ENCODE results near the gene TNFRSF25.
"Not testable (repeated sequence)": the region's sequence is repeated elsewhere in the genome, so short reads cannot be mapped to it uniquely, and the experiment has no call there.

TNFRSF25 gene

DNA sequence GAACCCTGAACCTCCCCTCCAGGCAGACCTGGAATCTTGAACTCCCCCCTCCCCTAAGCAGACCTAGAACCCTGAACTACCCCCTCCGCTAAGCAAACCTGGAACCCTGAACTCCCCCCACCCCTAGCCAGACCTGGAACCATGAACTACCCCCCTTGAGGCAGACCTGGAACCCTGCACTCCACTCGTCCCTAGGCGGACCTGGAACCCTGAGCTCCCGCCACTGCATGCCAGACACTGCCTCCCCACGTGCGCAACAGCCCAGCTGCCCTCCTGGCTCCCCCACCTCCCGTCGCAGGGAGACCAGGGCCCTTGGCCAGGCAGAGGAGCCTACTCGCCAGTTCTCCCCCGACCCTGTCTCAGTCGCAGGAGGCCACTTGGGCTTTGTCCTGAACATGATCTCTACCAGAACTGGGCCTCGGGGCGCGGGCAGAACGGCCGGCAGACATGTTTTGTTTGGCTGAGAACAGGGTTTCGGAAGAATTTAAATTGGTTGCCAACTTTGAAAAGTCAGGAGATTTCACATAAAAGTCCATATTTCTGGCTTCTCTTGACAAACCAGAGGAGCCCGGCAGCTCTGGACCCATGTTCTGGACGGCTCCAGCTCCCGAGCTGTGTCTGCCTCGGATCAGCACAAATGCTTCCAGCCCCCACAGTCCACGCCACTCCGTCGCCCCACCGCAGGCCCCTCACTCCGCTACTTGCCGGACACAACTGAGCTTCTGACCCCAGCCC is 34.7 kb upstream of the TNFRSF25 start:
- no peak for DNase-seq

DNA sequence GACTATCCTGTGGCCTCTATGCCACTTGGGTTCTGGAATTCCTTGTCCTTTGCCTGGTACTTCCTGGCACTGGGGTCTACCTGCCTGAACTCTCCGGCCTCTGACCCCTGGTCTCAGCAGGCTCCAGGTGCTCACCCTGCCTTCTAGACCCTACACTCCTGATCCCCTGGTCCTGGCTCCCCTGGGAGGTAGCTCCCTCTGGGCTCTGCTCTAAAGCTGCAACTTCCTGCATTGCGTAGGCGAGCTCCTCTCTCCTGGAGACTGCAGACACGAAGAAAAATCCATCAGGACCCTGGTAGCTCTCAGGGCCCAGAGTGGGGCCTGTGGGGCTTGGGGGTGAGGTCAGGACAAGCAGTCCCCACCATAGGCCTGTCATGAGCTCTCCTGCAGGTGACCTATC is 33.3 kb upstream of the TNFRSF25 start:
- no peak for DNase-seq

DNA sequence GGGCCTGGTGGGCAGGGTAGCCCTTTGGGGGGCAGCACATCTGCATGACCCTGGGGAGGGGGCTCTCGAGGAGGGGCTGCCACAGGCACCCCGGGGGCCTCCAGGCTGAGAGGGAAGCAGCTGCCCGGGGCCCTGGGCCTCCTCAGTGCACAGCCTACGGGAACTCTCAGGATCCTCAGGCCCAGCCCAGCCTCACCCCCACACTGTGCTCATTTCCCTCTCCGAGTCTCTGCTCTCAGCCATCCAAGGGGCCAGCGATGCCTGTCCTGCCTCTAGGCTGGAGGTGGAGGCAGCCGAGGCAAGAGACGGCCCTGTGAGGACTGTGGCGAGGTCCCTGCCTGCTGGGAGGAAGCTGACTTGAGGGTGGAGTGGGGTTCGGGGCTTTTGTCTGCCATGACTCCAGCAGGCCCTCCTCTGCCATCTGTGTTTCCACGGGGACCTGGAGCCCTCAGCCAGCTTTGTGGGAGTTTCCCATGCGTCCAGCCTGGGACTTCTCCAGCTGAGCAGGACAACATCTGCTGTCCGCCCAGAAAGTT is 32.7 kb upstream of the TNFRSF25 start:
- DNase-seq, result no peak

DNA sequence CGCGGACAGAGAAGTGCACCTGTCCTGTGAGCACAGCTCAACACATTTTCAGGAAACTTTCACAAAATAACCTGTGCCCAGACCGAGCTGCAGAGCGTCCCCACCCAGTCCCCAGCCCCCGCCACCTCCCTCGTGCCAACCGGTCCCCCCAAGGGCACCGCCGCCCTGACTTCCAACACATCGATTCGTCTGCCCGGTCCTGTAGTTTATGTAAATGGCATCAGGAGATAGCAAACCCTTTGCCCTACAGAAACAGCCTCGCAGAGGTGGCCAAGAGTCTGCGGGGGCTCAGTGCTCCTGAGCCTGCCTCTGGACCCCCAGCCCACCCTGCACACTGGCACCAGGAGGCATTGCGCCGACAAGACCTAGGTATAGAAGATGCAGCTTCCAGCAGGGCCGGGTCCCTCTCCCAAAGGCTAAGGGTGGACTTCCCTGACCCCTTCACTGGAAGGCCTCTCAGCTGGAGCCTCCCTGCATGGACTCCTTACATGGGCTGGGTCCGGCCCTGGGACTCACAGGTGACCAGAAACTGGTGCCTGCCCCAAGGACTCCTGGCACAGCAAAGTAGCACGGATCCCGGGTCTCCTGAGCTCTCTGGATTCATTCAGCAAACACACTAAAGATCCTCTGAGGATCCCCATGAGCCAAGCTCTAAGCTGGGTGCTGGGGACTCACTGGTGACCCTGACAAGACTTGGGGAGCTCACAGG is 32.0 kb upstream of the TNFRSF25 start:
- no peak for DNase-seq

DNA sequence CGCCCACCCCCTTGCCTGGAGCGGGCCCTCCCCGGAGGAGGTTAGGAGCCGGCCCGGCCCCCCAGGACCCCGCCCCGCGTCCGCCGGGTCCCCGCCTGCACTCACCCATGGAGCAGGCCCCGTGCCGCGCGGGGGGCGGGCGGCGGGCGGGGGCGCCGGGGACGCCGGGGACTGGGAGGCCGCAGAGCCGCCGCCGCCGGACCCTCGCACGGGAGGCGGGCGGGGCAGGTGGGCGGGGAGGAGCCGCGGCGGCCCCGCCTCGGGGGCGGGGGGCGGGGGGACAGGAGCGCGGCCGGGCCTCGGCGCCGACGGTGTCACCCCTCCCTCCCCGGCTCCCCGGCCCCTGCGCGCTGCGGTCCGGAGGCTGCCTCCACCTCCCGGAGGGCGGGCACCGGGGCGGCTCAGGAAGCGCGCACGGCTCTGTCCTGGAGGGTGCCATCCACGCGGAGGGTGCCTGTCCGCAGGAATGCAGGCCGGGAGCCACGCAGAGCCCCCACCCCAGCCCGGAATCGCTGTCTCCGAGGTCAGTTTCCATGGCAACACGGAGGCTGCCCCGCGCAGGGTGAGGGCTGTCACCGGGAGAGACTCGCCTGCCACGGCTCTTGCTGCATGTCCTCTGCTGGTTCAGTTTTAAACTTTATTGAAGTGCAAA is 31.4 kb upstream of the TNFRSF25 start:
- peak; percentile 48 for DNase-seq

DNA sequence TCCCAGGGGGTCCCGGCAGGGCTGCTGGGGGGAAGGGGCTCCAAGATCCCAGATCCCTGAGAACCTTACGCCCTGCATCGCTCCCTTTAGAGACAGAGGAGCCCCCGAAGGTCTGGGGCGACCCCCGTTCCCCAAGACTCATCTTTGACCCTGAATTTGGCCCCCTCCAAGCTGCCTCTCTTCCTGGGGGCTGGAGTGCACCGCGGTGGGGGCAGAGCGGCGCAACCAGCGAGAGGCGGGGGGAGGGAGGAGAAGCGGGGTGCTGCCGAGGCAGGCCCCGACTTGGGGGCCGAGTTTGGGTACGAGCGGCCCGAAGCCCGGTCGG is 30.9 kb upstream of the TNFRSF25 start:
- no peak for DNase-seq

DNA sequence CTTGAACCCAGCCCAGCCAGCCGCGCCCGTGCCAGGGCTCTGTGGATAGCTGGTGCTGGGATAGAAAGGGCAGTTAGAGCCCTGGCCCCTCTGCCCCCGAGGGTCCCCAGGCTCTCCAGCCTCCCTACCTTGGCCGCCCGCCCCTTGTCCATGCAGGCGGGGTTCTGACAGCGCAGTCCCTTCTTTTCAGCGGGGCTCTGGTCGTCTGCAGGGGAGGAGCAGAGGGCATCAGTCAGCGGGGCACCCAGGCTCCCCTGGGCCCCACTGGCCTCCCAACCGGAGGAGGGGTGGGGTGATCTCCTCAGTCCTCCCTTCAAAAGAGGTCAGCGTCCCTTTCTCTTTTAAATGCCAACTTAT is 30.4 kb upstream of the TNFRSF25 start:
- no peak for DNase-seq

DNA sequence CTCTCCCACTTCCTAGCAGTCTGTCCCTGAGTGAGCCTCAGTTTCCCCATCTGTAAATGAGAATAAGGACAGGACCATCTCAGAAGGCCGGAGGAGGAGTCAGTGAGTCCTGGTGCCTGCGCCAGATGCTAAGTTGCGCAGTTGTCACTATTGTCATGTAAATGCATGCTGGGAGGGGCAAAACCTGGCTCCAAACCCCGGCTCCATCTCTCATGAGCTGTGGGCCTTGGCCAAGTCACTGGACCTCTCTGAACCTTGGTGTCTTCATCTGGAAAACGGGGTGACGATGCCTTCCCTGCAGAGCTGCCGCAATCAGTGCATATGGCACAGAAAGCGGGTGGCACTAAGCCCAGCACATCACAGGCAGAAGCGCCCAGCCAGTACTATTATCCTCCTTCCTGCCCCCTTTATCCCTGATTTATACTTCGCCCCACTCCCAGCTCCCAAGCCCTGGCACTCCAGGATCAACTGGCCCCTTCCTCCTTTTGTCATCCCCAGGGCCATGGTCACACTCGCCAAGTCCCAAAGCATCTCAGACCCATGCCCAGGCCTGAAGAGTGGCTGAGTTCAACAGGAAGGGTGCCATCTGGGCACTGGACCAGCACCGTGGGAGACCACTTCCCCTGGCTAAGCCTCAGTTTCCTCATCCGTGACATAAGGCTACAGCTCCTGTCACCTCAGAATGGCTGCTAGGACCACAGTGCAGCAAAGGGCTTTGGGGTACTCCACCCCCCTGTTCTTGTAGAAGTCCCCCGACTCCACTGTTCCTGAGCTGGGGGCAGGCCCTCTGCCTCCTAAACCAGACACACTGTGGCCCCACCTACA is 29.8 kb upstream of the TNFRSF25 start:
- DNase-seq, result no peak

DNA sequence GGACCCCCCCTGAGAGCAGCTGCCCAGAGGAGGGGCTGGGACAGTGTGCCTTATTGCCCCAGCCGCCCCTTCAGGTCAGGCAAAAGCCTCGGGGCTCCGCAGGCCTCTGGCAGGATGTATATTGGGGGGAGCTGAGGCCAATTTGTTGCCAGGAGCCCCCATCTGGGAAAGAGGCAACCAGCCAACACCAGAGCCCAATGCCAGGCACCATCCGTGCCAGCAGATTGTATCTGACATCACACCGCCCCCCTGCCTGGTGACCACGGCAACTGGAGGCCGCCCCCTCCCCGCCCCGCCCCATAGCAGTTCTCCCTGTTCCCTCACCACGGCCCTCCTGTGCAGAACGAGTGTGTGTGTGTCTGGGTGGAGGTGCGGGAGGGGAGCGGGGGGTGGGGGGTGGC is 29.1 kb upstream of the TNFRSF25 start:
- no peak for DNase-seq

DNA sequence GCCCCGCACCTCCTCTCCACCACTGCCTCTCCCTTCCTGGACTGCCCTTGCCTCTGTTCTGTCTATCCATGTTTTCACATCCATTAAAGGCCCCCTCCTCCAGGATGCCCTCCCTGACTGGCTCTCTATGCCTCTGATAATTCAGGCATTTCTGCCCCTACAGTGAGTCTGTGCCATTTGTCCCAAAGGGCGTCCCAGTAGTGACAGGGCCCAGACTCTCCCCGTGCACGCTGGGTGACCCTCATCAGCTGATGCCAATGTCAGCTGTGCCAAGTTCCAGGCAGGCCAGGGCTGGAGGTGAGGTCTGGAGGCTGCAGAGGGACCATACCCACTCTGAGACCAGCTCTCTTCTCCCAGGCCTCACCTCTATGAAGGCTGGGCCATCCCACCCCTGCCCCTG is 28.7 kb upstream of the TNFRSF25 start:
- DNase-seq, result no peak

DNA sequence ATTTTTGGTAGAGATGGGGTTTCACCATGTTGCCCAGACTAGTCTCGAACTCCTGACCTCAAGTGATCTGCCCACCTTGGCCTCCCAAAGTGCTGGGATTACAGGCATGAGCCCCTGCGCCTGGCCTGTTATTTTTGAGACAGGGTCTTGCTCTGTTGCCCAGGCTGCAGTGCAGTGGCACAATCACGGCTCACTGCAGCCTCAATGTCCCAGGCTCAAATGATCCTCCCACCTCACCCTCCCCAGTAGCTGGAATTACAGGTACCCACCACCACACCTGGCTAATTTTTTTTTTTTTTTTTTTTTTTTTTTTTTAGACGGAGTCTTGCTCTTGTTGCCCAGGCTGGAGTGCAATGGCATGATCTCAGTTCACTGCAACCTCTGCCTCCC is 27.9 kb upstream of the TNFRSF25 start:
- not testable (repeated sequence) for DNase-seq

DNA sequence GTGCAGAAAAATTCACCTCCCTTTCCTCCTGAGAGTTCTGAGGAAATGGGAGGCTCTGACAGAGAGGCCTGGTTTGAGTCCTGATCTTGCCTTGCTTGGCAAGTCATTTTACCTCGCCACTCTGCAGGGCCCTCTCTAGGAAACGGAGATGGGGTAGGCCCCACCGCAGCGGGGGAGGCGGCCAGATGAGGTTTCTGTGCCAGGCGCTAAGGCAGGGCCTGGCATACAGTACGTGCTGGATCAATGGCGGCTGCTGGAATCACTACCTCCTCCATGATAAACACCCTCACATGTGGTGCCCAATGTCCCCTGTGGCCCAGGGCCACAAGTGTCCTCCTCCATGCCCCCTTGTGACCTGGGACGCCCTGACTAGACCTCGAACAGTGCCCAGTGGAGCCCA is 26.0 kb upstream of the TNFRSF25 start:
- no peak for DNase-seq

DNA sequence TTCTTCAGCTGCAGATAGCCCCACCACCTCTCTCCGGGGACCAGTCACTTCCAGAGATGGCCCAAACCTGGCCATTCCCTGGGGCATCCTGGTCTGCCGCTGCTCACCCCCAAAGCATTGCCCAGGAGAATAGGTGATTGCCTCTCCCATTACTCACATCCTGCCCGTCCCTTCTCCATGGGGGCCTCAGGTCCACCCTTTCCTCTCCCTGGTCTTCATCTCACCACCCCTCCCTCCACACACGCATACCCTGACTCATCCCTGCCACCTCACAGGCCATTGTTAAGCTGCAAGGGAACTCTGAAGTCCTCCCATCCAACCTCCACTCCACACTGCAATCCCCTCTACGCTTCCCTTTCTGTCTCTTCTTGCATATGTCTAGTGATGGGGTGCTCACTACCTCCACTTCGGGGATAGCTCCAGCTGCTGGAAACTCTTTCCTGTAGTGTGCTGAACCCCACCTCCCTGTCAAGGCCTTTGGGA is 25.5 kb upstream of the TNFRSF25 start, which contains the start of gene PLEKHG5:
Gene PLEKHG5, minus strand, starts transcription at position 188 of the 483 bp plus-strand sequence. CDS start 14,096 bp downstream, outside the sequence.
- no peak for DNase-seq

DNA sequence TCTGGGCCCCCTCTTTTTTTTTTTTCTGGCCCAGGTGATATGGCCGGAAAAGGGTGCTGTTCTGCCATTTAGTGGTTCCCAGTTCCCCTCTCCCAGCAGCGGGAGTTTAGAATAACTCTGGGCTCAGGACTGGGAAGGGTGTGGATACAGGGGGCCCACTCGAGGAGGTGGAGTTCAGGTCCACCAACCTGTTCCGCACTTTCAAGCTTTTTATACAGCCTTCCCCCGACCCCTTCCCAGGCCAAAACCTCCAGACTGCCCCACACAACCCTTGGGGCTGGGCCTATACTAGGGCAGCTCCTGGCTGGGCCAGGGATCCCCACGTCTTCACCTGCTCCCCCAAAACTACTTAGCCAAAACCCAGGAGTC is 25.1 kb upstream of the TNFRSF25 start:
- DNase-seq, result no peak

DNA sequence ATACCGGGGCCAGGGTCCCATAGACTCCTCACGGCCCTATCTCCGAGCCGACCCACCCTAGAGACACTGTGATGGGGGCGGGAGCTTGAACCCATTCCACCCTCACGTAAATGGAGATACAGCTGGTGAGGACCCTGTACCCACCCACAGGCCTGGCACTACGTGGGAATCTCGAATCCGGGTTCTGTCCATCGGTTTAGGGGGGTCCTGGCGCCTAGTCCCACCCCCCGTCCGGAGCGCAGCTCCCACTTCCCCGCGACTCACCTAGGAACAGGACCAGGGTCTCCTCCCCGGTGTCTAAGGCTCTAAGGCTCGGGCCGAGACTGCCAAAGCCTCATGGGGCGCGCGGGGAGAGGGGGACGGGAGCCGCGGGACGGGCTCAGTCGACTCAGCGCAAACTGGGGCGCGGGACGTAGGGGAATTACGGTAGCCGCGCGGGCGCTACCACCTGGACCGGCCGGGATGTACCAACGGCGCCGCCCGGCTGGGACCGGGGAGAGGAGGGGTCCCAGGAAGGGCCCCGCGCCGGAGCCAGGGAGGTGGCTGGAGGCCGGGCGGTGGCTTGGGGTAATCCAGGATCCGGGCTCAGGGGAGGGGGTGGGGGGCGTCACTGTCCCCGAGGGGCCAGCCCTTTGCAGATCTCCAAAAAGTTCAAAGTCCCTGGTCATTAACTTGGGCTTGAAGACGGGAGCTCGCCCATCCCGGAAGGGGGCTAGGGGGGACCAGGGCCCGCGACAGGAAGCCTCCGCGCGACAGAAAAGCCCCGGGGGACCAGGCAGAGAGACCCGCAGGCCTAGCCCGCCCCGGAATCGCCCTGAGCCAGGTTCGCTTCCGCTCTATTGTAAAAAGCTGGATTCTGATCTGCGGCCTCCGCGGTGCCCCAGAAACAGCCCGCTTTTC is 24.5 kb upstream of the TNFRSF25 start:
- DNase-seq, result peak; percentile 53

DNA sequence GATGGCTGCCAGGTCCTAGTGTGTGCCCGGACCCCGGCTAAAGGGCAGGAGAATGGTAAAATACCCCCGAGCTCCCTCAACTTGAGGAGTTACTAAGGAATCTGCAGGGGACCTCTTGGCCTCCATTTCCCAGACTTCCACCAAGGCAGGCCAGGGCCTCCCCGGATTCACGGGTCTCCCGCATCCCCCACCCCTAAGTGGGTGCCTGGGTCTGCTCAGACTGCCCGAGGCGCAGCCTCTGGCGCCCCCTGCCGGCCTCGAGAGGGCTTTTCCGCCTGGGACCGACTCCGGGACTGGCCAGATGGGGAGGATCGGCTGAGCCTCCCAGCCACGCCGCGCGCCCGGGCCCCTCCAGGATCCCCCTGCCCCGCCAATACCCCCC is 23.8 kb upstream of the TNFRSF25 start:
- DNase-seq, result peak; percentile 77

DNA sequence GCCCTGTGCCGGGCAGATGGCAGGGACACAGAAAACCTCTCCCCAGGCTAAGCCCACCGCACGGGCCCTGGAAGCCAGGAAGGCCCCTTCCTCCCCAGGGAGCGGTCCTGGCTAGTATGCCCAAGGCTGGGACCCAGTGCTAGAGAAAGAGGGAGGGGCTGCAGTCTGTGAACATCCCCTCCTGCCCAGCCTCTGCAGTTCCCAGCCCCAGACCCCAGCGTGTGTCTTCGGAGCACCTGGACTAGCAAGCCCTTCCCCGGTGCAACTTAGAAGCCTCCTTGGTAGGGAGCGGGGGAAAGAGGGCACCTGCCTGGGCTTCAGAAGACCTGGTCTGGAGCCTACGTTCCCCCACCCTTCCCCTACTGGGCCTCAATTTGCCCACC is 23.4 kb upstream of the TNFRSF25 start:
- DNase-seq, result no peak

DNA sequence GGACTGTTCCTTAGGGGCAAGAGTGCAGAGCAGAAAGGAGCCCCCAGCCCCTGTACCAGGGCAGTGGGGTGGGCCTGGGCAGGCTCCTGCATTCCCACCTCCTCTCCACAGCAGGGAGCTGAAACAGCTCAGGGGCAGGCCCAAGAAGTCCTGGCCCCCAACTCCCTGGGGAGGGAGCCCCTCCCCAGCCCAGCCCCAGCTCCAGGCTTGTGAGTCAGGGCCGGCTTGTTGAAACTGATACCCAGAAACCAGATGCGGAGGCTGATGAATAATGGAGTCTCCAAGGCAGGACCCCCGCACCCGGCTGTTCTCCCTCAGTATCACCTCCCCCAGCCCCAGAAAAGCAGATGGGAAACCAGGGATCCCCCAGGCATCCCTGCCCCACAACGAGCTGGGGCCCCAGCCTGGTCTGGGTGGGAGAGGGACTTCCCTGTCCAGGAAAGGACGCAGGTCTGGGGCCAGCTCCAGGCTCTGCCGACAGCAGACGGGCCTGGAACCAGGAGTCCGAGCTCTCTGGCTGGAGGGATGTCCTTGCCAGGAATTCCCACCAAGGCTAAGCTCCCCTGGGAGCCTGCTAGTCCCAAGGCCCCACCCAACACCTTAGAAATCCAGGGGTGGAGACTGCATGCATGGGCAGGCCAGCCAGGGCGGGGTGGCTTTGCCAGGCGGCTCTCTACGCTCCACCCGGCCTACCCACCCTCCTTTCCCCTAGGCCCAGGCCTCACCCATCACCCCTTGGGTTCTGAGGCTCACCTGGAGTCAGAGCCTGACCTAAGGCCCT is 22.8 kb upstream of the TNFRSF25 start:
- no peak for DNase-seq

DNA sequence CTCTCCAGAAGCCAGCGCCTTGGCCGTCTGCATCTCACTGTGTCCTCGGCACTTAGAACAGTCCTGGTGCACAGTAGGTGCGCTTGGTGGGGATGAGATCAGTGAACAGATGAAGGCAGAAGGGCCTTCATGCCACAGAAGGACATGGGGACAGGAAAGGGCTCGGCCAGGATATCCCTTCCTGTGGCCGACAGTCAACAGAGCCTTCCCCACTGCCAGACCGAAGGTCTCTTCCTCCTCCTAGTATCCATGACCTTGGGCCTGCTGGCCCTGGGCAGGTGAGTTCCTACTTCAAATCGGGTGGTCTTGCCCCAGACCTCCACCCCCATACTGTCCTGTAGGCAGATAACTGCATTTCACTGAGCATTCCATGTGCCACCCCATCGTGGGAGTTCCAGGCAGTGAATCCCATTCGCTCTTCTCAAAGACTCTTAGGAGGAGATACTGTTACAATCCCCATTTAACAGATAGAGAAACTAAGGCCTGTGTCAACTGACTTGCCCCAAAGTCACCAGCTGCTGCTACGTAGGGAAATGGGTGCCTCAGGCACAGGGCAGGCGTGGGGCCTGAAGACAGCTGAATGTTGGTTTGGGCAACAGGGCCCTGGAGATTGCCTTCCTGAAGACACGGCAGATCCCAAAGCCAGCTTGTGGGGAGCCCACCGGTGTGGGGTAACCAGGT is 22.0 kb upstream of the TNFRSF25 start:
- no peak for DNase-seq

DNA sequence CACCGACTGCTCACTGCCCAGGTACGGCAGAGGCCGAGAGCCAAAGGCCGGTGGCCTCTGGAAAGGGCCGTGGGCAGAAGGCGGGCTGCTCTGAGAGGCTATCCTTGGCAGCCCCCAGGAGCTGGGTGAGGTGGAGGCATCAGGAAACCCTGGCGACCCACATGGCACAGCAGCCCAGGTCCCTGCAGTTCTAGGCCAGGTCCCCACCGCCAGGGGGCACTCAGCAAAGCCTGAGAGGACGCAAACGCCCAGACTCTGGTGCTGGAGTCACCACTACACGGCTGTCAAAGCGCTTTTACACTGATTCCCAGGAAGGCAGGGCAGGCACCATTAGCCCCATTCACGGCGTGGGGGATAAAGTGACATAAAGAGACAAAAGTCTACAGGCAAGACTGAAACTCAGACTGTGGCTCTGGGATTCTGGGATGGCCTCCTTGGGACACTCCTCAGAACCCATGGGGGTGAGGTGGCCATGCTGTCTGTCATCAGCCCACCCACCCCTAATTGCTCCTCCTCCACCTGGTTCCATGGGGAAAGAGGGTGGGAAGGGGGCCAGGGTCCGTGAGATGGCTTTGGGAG is 20.5 kb upstream of the TNFRSF25 start:
- peak; percentile 90 for DNase-seq
